ENCODE data around the gene IFNAR2.
"Not testable (repeated sequence)": the region's sequence is repeated elsewhere in the genome, so short reads cannot be mapped to it uniquely, and the experiment has no call there.

IFNAR2 gene

GRCh38 chr21:33245289-33245918, 15.7 kb downstream of the IFNAR2 start:
- DNase-seq: no peak

- no peak for DNase-seq
Measured at GRCh38 chr21:33246506-33246905, 16.8 kb downstream of the IFNAR2 start.

GRCh38 chr21:33246963-33247362, 17.2 kb downstream of the IFNAR2 start:
- DNase-seq: no peak

DNA sequence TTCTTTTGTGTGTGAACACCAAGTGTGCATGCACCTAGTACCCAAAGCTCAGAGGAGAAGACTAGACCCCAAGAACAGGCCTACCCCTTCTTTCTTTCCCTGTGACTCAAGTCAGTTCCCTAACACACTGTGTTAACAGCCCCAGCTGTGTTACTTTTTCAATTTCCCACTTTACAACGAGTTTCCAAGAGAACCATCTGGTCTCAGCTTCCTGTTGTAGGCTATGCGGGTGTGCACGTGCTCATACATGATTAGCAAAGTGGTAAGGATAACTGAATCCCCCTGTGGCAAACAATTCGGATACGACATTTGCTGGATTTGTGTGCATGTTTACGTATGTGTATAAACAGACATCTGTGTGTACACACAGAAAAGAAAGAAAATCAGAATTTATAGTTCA, 17.9 kb downstream of the IFNAR2 start:
- DNase-seq: no peak

- no peak for DNase-seq
Measured at GRCh38 chr21:33249331-33250002, 19.7 kb downstream of the IFNAR2 start.

DNA sequence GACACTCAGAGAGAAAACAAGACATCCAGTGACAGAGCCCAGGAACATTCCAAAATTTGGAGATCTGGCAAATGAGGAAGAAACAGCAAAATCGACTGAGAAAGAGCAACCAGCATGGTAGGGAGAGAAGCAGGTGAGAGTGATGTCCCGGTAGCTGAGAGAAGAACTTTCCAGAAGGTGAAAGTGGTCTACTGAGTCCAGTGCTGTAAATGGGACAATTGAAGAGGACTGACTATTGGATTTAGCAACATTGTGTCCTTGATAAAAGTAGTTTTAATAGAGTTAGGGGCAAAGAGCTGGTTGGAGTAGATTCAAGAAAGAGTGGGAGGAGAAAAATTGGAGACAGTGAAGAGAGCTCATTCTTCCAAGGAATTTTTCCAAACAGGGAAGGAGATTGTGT, 21.4 kb downstream of the IFNAR2 start:
- DNase-seq: no peak

GRCh38 chr21:33253382-33253781, 23.6 kb downstream of the IFNAR2 start:
- DNase-seq: not testable (repeated sequence)

DNA sequence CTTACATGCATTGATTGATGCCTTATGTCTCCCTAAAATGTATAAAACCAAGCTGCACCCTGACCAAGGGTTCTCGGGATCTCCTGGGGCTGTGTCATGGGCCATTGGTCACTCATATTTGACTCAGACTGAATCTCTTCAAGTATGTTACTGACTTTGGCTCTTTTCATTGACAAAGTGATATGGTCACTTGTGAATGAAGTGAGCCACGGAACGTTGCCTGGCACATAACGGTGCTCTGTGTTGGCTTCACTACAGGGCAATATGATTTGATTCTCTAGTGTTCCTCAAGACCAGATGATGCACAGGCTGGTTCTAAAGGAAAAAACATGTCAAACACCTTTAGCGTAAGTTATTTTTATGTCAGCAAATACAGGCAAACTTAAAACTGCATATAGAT, 25.0 kb downstream of the IFNAR2 start:
- no peak for DNase-seq

DNA sequence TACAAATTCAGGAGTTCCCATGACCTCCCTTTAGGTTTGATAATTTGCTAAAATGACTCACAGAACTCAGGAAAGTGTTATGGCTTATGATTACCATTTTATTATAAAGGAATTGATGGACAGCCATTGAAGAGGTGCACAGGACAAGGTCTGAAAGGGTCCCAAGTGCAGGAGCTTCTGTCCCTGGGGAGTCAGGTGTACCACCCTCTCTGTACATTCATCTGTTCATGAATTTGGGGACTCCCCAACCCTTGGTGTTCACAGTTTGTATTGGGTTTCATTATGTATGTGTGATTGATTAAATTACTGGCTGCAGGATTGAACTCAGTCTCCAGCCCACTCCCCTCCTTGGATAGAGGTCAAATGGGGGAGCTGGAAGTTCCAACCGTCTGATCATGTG, 25.7 kb downstream of the IFNAR2 start:
- no peak for DNase-seq

DNA sequence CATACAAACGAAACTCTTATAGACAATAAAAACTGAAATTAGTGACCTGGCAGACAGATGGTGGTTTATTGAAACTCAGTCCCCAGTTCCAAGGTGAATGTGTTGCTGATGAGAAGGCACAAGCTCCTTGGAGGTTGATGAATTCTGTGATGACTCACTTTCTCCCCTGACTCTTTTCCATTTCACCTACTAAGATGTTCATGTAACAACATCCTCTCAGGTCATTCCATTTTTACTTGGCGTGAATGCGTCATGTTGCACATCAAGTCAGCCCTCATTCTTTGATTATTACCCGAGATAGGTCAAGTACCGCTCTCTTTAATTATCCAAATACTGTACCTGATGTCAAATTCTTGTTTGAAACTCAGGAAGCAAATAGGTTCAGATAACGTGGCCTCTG, 26.3 kb downstream of the IFNAR2 start:
- DNase-seq: no peak

- DNase-seq: no peak
Measured at GRCh38 chr21:33257094-33257803, 27.5 kb downstream of the IFNAR2 start.

DNA sequence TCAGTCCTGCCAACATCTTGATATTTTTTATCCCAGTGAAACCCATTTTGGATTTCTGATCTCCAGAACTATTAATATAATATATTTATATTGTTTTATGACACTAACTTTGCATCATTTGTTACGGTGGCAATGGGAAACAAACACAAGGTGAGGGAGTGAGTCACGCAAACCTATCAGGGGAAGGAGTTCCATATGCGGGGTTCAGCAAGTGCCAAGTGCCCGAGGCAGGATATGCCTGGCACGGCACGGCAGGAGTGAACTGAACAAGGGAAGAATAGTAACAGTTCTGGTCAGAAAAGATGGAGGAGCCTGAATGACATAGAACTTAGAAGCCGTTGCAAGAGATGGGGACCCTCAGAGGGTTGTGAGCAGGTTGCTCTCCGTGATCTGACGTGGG, 28.7 kb downstream of the IFNAR2 start:
- DNase-seq: no peak

DNA sequence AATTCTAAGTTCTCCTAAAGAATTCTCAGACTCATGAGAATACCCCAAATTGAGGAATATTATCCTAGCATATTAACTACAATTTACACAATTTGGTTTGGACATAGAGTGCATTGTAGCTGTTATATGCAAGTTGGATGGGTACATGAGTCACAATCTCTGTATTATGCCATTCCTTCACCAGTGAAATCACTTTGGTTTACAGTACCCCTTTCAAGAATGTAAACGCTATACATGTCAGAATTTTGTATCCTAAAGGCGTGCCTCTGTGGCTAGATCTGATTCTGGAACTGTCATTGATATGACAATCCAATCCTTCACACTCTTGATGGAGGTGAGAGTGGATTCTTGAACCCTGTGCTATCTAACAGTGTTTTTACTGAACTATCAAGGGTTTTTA, 29.7 kb downstream of the IFNAR2 start:
- DNase-seq: no peak

DNA sequence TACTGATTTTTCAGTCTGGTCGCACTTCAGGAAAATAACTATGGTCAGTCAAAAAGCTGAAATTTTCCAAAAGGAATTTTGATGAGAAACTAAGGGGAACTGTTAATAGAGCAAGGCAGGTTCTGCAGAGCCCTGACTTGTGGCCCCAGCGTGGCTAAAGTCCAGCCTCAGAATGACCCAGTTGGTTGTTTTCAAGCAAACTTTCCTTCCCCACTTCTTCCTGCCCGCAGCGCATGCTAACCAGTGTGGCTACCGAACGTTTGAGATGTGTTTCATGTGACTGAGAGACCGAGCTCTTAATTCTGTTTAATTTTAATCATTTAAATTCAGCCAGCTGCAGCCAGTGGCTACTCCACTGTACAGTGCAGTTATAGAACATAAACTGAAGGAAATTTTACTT, 30.3 kb downstream of the IFNAR2 start:
- no peak for DNase-seq

- DNase-seq: no peak
Measured at GRCh38 chr21:33261635-33262034, 31.9 kb downstream of the IFNAR2 start.

DNA sequence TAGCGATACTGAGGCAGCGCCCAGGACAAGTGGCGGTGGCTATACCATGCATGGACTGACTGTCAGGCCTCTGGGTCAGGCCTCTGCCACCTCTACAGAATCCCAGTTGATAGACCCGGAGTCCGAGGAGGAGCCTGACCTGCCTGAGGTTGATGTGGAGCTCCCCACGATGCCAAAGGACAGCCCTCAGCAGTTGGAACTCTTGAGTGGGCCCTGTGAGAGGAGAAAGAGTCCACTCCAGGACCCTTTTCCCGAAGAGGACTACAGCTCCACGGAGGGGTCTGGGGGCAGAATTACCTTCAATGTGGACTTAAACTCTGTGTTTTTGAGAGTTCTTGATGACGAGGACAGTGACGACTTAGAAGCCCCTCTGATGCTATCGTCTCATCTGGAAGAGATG, 33.2 kb downstream of the IFNAR2 start:
- DNase-seq: no peak

DNA sequence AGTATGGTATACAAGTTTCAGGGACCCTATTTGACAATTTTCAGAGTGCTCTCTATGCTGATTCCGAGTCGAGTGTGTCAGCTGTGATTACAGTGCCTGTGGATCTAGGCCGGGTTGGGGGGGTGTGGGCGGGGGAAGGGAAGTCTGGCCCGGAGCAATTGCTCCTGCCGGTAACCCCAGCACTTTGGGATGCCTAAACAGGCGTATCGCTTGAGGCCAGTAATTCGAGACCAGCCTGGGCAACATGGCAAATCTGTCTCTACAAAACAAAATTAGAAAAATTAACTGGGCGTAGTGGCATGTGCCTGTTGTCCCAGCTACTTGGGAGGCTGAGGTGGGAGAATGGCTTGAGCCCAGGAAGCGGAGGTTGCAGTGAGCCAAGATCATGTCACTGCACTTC, 34.8 kb downstream of the IFNAR2 start:
- no peak for DNase-seq

GRCh38 chr21:33265664-33266049, 35.9 kb downstream of the IFNAR2 start:
- peak; percentile 29 for DNase-seq

DNA sequence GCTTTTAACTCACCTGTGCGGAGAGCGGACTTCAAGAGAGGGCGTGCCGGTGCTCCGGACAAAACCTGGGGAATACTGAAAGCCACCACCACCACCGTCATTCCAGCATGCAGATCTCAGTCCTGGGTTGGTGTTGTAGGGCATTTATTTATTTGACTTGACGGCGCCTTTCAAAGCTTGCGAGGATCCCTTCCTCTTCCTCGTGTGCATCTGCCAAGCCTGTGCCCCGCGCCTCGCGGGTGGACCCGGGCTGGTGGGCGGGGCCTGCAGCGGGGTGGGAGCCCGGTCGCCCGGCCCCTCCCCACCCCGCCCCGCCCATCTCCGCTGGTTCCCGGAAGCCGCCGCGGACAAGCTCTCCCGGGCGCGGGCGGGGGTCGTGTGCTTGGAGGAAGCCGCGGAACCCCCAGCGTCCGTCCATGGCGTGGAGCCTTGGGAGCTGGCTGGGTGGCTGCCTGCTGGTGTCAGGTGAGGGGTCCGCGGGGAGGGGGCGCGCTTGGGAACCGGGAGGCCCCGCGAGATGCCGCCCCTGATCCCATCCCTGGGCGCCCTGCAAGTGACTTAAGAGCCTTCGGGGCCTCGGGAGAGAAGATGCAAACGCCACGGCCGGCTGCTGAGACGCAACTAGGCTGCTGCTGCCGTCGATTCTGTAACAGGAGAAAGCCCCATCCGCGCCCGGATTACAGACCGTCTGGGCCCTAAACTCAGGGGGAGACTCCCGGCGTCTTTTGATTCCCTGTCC, 36.5 kb downstream of the IFNAR2 start, which contains the start of gene IL10RB:
IL10RB (plus strand) TSS at position 318 of the 739 bp plus-strand sequence; CDS start at position 417, 99 bp downstream.
- DNase-seq: peak; percentile 70

DNA sequence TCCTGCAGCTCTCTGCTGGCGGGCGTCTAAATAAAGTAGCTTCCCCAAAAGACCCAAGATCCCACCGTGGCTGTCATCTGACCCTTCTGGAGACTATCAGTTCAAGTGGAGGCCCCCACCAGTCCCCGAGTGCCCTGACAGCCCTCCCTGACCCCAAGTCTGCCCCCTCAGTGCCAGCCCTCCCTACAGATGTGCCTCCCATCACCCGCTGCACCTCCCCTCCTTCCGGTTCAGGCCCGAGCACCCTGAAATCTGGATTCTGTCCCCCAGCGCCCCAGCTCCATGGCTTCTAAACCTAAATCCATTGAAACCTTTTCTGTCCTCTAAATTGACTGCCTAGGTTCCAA, 37.0 kb downstream of the IFNAR2 start:
- DNase-seq: peak; percentile 15

GRCh38 chr21:33267250-33267649, 37.5 kb downstream of the IFNAR2 start:
- DNase-seq: no peak

DNA sequence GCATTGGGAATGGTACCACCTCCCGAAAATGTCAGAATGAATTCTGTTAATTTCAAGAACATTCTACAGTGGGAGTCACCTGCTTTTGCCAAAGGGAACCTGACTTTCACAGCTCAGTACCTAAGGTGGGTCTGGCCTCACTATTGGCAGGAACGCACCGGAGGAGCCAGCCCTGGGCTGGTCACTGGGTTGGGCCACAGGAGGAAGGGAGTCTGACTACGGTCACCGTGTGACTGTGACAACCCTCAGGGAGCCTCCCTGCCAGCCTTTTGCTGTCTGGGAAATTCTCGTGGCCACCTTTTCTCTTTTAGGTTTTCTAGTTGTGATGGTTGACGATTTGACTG, 38.6 kb downstream of the IFNAR2 start:
- DNase-seq: no peak

DNA sequence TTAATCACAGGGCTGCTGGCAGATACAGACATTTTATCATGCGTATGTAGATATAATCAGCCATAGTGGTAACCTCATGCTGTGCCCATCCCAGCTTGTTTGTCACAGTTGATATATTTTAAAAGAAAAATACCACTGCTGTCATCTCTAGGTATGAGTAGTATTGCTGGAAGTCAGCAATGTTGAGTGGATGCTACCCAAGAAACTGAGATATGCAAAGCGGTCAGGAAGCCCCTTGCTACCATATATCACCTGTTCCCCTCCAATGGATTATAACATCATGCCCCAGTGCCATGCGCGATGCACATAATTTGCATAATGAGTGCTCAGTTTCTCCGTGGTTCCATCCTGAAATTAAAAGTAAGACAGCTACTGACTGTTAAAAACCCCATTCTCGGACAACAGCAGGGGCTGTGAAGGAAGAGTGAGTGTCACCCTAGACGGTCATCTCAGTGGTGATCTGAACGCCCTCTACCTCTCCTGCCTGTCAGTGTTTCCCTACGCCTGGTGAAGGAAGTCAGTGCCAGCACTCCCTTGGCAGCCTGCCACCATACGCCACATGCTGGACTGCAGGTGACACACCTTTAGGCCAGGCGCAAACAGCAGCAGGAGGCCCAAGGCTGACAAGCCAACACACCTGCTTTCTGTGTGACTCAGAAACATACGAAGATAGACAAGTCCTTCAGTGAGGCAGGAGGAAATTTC, 39.2 kb downstream of the IFNAR2 start:
- peak; percentile 43 for DNase-seq
